ENCODE results near the gene SLC23A2.
"Not testable (repeated sequence)": the region's sequence is repeated elsewhere in the genome, so short reads cannot be mapped to it uniquely, and the experiment has no call there.

DNA sequence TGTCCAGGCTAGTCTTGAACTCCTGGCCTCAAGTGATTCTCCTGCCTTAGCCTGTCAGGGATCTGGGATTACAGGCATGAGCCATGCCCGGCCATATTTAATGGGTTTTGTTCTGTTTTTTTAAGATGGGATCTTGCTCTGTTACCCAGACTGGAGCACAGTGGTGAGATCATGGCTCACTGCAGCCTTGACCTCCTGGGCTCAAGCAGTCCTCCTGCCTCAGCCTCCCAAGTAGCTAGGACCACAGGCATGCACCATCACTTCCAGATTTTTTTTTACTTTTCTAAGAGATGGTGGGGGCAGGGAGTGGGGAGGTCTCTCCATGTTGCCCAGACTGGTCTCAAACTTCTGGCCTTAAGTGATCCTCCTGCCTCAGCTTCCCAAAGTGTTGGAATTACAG is 34.2 kb upstream of the SLC23A2 start:
- TF ChIP-seq POLR2AphosphoS5 (IDR thresholded peaks at IDR 0.05; ENCODE audit: borderline replicate concordance, low read depth, low read length); EZH2 (IDR thresholded peaks at IDR 0.05); FOXP2 (optimal IDR thresholded peaks at IDR 0.05; ENCODE audit: control extremely low read depth, extremely low read length, insufficient read depth): not testable (repeated sequence)

Data from SK-N-MC (cell line).